RWPE1 (cell line): ENCODE results near the gene NETO2.
"Not testable (repeated sequence)": the region's sequence is repeated elsewhere in the genome, so short reads cannot be mapped to it uniquely, and the experiment has no call there.

Source experiments
- CTCF ChIA-PET: fragments of 350-600 bp; sonication (Branson Sonifier 250); formaldehyde crosslinking; extraction: SDS; loops from one replicate; lab custom pipeline; 2021; lab: Yijun Ruan, JAX
- POLR2A ChIA-PET: fragments of 400-600 bp; formaldehyde crosslinking; extraction: SDS; loops from one replicate; lab custom pipeline; 2020; ENCODE audit warnings: antibody characterized with exemption; ENCODE audit not compliant: low non-redundant PET; lab: Yijun Ruan, JAX
- DNase-seq: peaks from one replicate; pipeline ENCODE4 v3.0.0; 2012; ENCODE audit warnings: low spot score
- H3K27ac ChIP-seq: fragments of 450-650 bp; 2 replicates; pipeline ENCODE4 v1.5.1; 2017
- CTCF ChIP-seq: fragments of 450-650 bp; conservative IDR thresholded peaks from 2 replicates; pipeline ENCODE4 v1.5.1; 2017; ENCODE audit warnings: low read depth, mild to moderate bottlenecking

Gene NETO2

GRCh38 chr16:47143677-47144558 lies at the start of gene NETO2:
NETO2 (minus strand) TSS chr16:47143945; CDS start chr16:47143612, 333 bp downstream.
- peak; percentile 70 for DNase-seq
- peak; percentile 61 for TF ChIP-seq CTCF
- ChIA-PET POLR2A (no interaction called here), CTCF (interaction anchor here (0.5 to 1.8 kb wide), 14 partner anchors 11 to 1377 kb away, joined by 3 to 8 read pairs (median 4); no protein-coding TSS in a partner anchor)
- H3K27ac ChIP-seq, result peak within 1 kb of the TSS; percentile 77

- ChIA-PET CTCF (no interaction called here), POLR2A (no interaction called here)
- DNase-seq, result no peak
- no peak overlapping the region for H3K27ac ChIP-seq
- no peak for TF ChIP-seq CTCF
Measured at GRCh38 chr16:47182318-47182717, 38.6 kb upstream of the NETO2 start.

DNA sequence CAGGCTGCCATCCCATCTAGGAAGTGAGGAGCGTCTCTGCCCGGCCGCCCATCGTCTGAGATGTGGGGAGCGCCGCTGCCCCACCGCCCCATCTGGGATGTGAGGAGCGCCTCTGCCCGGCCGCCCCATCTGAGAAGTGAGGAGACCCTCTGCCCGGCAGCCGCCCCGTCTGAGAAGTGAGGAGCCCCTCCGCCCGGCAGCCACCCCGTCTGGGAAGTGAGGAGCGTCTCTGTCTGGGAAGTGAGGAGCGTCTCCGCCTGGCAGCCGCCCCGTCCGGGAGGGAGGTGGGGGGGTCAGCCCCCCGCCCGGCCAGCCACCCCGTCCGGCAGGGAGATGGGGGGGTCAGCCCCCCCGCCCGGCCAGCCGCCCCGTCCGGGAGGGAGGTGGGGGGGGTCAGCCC lies 37.3 kb upstream of the NETO2 start:
- POLR2A ChIA-PET, DNase-seq, H3K27ac ChIP-seq, CTCF ChIA-PET: not testable (repeated sequence)

DNA sequence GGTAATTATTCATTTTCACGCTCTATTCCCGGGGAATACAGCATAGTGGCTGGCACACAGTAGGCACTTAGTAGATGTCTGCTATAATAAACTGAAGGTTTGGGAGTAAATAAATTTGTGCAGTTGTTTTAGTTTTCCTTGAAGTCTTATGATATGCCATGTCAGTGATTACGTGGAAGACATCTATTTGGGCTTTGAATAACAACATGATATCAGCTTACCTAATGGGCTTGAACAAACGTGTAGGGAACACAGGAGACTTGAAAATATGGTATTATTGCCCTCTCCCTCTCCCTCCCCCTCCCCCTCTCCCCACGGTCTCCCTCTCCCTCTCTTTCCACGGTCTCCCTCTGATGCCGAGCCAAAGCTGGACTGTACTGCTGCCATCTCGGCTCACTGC lies 36.3 kb upstream of the NETO2 start:
- DNase-seq, result no peak
- TF ChIP-seq CTCF, result no peak
- ChIA-PET CTCF (no interaction called here), POLR2A (no interaction called here)
- H3K27ac ChIP-seq, result no peak overlapping the region

GRCh38 chr16:47175152-47175551 lies 31.4 kb upstream of the NETO2 start:
- ChIA-PET CTCF (no interaction called here), POLR2A (no interaction called here)
- no peak overlapping the region for H3K27ac ChIP-seq
- no peak for TF ChIP-seq CTCF
- no peak for DNase-seq

DNA sequence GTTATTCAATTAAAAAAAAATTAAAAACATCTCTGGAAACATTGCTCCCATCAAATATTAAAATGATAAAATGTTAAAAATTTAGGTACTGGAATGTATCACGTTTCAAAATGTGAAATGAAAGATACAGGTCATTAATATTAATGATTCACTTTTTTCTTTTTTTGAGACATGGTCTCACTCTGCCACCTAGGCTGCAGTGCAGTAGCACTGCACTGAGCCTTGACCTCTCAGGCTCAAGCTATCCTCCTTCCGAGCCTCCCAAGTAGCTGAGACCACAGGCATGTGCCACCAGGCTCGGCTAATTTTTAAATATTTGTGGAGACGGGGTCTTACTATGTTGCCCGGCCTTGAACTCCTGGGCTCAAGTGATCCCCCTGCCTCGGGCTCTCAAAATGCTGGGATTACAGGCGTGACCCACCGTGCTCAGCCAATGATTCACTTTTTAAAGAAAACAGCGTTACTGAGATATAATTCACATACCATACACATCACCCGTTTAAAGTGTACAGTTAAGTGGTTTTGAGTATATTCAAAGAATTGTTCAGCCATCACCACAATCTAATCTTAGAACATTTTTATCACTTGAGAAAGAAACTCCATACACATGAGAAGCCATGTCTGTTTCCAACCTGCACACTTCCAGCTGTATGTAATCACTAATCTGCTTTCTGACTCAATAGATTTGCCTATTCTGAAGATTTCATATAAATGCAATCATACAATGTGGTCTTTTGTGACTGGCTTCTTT lies 19.1 kb upstream of the NETO2 start:
- no peak for TF ChIP-seq CTCF
- ChIA-PET CTCF (interaction anchor here (0.6 kb wide), 2 partner anchors 20 to 1672 kb away, joined by 3 read pairs; no protein-coding TSS in a partner anchor), POLR2A (no interaction called here)
- no peak overlapping the region for H3K27ac ChIP-seq
- no peak for DNase-seq
